RWPE2 (cell line): ENCODE measurements around the gene CCL7.

Experiments
- ATAC-seq: fragments of 200-7000 bp; cut with Tn5 transposase; 3 replicates; pipeline ENCODE4 v1.9.1; 2021; ENCODE audit warnings: low read depth
- DNase-seq: peaks from one replicate; pipeline ENCODE4 v3.0.0-alpha.2; 2020; ENCODE audit warnings: low spot score
- H3K27ac ChIP-seq: fragments of 450-650 bp; 2 replicates; pipeline ENCODE4 v1.5.1; 2017; ENCODE audit warnings: mild to moderate bottlenecking; ENCODE audit not compliant: poor library complexity, severe bottlenecking
- H3K27me3 ChIP-seq: fragments of 250-450 bp; sonication (Bioruptor Pico); 2 replicates; pipeline ENCODE4 v1.5.1; 2021; ENCODE audit warnings: mild to moderate bottlenecking, moderate library complexity; ENCODE audit not compliant: insufficient read depth, poor library complexity, severe bottlenecking
- H3K36me3 ChIP-seq: fragments of 250-450 bp; sonication (Bioruptor Pico); 2 replicates; pipeline ENCODE4 v1.5.1; 2020; ENCODE audit warnings: low read depth, mild to moderate bottlenecking, moderate library complexity
- H3K4me1 ChIP-seq: fragments of 250-450 bp; sonication (Bioruptor Pico); 2 replicates; pipeline ENCODE4 v1.5.1; 2021; ENCODE audit warnings: mild to moderate bottlenecking, moderate library complexity; ENCODE audit not compliant: insufficient read depth, poor library complexity, severe bottlenecking
- H3K4me3 ChIP-seq: fragments of 250-450 bp; sonication (Bioruptor Pico); 2 replicates; pipeline ENCODE4 v1.5.1; 2021; ENCODE audit warnings: mild to moderate bottlenecking, moderate library complexity; ENCODE audit not compliant: severe bottlenecking
- H3K9me3 ChIP-seq: fragments of 250-450 bp; sonication (Bioruptor Pico); 2 replicates; pipeline ENCODE4 v1.5.1; 2021; ENCODE audit warnings: mild to moderate bottlenecking, moderate library complexity; ENCODE audit not compliant: severe bottlenecking
- TF ChIP-seq, protein P1 (sequence below): fragments of 450-650 bp; IDR thresholded peaks from one replicate; pipeline ENCODE4 v1.5.1; 2017; ENCODE audit warnings: mild to moderate bottlenecking, moderate library complexity; ENCODE audit not compliant: poor library complexity, severe bottlenecking

Gene CCL7

DNA sequence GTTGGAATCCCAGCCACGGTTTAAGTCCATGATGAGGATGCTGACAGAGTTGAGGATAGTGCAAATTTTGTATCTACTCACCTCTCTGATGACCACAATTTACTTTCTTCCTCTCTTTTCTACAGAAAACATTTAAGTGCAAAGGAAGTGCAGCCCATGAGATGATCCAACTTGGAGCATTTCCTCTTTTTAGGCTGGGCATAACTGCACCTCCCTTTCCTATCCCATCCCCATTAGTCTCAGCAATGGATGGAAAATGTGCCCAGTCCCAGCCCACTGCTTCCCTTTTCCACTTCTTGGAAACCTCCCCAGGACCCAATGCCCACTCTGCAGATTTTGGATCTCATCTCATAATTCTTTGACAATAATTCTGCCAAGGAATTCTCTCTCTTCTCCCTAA, 32.6 kb downstream of the CCL7 start:
- TF ChIP-seq, protein P1, sequence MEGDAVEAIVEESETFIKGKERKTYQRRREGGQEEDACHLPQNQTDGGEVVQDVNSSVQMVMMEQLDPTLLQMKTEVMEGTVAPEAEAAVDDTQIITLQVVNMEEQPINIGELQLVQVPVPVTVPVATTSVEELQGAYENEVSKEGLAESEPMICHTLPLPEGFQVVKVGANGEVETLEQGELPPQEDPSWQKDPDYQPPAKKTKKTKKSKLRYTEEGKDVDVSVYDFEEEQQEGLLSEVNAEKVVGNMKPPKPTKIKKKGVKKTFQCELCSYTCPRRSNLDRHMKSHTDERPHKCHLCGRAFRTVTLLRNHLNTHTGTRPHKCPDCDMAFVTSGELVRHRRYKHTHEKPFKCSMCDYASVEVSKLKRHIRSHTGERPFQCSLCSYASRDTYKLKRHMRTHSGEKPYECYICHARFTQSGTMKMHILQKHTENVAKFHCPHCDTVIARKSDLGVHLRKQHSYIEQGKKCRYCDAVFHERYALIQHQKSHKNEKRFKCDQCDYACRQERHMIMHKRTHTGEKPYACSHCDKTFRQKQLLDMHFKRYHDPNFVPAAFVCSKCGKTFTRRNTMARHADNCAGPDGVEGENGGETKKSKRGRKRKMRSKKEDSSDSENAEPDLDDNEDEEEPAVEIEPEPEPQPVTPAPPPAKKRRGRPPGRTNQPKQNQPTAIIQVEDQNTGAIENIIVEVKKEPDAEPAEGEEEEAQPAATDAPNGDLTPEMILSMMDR: no peak
- Histone ChIP-seq H3K4me1 (no peaks in the 10 kb centered on the region), H3K27me3 (peaks cover 1% of the 10 kb centered on the region), H3K9me3 (no peaks in the 10 kb centered on the region), H3K27ac (no peak overlapping the region), H3K36me3 (no peaks in the 10 kb centered on the region), H3K4me3 (no peak overlapping the region)
- DNase-seq (no peak), ATAC-seq (no peak)

DNA sequence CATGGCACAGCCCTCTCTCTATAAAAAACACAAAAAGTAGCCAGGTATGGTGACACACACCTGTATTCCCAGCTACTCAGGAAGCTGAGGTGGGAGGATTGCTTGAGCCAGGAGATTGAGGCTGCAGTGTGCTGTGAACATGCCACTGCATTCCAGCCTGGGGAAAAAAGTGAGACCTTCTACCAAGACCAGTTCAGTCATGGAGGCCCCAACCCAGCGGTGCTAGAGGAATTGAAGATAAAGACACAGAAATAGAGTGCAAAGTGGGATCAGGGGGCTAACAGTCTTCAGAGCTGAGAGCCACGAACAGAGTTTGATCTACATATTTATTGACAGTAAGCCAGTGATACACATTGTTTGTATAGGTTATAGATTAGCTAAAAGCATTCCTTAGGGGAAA, 33.6 kb downstream of the CCL7 start:
- H3K9me3 ChIP-seq: no peaks in the 10 kb centered on the region
- no peak for DNase-seq
- TF ChIP-seq, protein P1: no peak
- no peak overlapping the region for H3K27ac ChIP-seq
- ATAC-seq: no peak
- H3K4me1 ChIP-seq: no peaks in the 10 kb centered on the region
- no peaks in the 10 kb centered on the region for H3K36me3 ChIP-seq
- peaks cover 4% of the 10 kb centered on the region for H3K27me3 ChIP-seq
- no peak overlapping the region for H3K4me3 ChIP-seq

DNA sequence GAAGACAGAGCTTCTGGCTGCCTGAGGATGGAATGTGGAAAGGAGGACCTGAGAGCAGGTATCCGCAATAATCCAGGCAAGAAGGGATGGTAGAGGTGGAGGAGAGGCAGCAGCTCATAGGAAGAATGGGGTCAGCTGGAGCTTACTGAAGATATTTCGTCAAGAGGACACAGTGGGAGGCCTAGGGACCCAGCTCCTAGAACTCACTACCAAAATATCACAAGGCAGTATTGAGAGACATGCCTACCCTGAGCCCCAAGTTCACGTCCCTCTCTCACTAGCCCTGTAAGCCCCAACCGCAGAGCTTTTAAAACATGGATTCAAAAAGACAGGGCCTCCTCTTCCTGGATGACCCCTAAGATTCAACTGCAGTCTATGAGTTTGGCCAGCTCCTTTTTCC, 35.0 kb downstream of the CCL7 start:
- peaks cover 4% of the 10 kb centered on the region for H3K27me3 ChIP-seq
- no peaks in the 10 kb centered on the region for H3K4me1 ChIP-seq
- H3K4me3 ChIP-seq: no peak overlapping the region
- no peak for ATAC-seq
- no peaks in the 10 kb centered on the region for H3K9me3 ChIP-seq
- no peak for DNase-seq
- H3K36me3 ChIP-seq: no peaks in the 10 kb centered on the region
- TF ChIP-seq, protein P1: no peak
- H3K27ac ChIP-seq: no peak overlapping the region

DNA sequence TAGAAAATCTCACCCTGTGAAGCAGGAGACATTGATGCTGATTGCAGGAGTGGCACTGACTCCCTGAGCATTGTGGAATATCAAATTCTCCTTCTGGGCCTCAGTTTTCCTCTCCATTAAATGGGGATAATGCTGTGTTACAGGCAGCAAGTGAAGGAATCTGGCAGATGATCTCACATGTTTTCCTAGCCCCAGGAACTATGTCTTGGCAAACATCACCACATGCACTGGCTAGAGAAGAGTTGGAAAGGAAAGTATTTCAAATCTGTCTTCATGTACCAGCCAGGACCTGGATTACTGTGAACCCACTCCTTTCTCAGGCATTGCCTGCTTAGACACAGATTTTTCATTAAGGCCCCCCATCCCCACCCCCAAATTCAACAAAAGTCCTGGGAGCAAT, 35.6 kb downstream of the CCL7 start:
- TF ChIP-seq, protein P1: no peak
- no peak overlapping the region for H3K27ac ChIP-seq
- peaks cover 4% of the 10 kb centered on the region for H3K27me3 ChIP-seq
- ATAC-seq: no peak
- H3K4me1 ChIP-seq: no peaks in the 10 kb centered on the region
- H3K9me3 ChIP-seq: no peaks in the 10 kb centered on the region
- H3K36me3 ChIP-seq: no peaks in the 10 kb centered on the region
- no peak for DNase-seq
- no peak overlapping the region for H3K4me3 ChIP-seq

DNA sequence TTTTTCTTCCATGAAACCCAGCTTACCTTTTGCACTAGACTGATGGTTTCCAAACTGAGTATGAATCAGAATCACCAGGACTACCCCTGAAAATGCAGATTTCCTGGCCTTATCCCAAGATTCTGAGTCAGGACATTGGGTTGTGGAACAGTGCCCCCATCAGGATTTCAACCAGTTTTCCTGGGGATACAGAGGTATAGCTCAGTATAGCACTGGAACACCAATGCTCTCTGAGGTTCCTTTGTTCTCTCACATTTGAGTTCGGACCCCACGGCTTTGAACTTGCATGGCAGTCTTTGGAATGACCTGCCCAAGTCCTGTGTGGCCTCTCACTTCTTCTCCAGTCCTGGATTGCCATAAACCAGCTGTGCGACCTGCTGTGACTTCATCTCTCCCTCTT, 36.4 kb downstream of the CCL7 start:
- Histone ChIP-seq H3K36me3 (no peaks in the 10 kb centered on the region), H3K4me3 (no peak overlapping the region), H3K4me1 (no peaks in the 10 kb centered on the region), H3K27me3 (peaks cover 4% of the 10 kb centered on the region), H3K27ac (no peak overlapping the region), H3K9me3 (no peaks in the 10 kb centered on the region)
- ATAC-seq: no peak
- DNase-seq: no peak
- TF ChIP-seq, protein P1: no peak
